Measurements from ENCODE around the gene SULT2B1.

DNA sequence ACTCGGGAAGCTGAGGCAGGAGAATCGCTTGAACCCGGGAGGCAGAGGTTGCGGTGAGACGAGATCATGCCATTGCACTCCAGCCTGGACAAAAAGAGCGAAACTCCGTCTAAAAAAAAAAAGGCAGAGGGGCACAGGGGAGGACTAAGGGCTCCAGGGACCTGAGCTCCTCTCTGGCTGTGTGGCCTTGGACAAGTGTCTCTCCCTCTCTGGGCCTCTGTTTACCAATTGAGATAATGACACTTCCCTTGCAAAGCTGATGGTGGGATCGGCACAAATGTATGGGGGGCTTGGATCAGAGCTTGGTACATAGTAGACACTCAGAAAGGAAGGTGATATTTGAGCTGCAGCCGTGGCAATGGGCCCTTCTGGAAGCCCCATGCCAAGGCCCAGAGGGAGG is 43.2 kb downstream of the SULT2B1 start:
- TF ChIP-seq EZH2 (IDR thresholded peaks at IDR 0.05; ENCODE audit: insufficient read depth, poor library complexity, severe bottlenecking): no peak
- TF ChIP-seq EZH2phosphoT487 (IDR thresholded peaks at IDR 0.05; ENCODE audit: insufficient read depth, low read depth): no peak
